Activated CD8-positive, alpha-beta memory T cell treated with anti-CD3 and anti-CD28 coated beads, Interleukin-2, amount 50 U/mL, for 24 hours (primary cell): Measurements from ENCODE around the gene PDCD6IP.
"Not testable (repeated sequence)": the region's sequence is repeated elsewhere in the genome, so short reads cannot be mapped to it uniquely, and the experiment has no call there.

Experiments used
- DNase-seq: peaks from one replicate; pipeline ENCODE4 v3.0.0-alpha.2; 2020; ENCODE audit errors: extremely low read depth

PDCD6IP gene

DNA sequence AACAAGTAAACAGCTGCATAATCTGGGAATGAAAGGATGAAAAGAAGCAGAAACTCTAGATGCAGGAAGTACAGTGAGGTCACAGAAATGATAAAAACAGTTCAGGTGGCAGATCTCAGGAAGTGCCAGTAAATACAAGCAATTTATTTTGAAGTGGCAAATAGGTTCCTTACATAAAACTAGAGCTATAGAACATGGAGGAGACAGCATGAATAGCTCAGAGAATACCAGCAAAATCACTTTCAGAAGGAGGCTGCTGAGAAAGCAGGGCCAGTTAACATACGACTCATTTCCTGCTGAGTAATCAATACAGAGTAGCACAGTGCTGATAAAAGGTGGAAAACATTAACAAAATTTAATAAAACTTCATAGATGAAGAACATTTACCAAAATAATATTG is 57.0 kb downstream of the PDCD6IP start:
- DNase-seq = not testable (repeated sequence)

DNA sequence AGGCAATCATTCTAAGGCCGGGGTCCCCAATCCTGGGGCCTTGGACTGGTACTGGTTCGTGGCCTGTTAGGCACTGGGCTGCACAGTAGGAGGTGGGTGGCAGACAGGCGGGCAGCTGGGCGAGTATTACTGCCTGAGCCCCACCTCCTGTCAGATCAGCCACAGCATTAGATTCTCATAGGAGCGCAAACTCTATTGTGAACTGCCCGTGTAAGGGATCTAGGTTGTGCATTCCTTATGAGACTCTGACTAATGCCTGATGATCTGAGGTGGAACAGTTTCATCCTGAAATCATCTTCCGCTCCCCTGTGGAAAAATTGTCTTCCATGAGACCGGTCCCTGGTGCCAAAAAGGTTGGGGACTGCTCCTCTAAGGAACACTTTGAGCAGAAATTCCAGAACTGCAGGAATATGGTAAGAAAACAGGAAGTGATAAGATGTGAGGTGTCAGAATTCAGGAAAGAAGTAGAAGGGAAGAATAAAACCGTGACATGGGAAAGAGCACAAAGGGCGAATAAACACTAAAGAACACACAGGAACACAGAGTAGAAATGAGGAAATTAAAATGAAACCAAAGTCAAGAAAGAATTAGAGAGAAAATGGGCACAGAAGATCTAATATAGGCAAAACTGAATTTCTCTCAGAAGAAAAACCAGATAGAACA is 57.6 kb downstream of the PDCD6IP start:
- DNase-seq = no peak

DNA sequence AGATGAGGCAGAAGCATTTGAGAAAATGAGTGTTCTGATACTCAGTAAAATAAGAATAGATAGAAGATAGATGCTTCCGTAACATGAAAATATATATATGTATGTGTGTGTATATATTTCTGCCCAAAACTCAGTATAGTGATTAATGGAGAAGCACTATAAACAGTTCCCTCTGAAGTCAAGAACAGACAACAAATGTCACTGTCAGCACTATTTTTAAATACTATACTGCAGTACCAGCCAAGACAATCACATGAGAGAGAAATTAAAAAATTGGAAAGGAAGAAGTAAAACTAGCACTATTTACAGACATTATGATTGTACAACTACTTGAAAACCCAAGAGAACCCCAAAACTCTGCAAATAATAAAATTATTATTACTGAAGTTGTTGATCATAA is 59.3 kb downstream of the PDCD6IP start:
- not testable (repeated sequence) for DNase-seq

- no peak for DNase-seq
Observed at GRCh38 chr3:33858131-33858530, 59.7 kb downstream of the PDCD6IP start.

GRCh38 chr3:33860373-33861050 is 62.1 kb downstream of the PDCD6IP start:
- DNase-seq = no peak

DNA sequence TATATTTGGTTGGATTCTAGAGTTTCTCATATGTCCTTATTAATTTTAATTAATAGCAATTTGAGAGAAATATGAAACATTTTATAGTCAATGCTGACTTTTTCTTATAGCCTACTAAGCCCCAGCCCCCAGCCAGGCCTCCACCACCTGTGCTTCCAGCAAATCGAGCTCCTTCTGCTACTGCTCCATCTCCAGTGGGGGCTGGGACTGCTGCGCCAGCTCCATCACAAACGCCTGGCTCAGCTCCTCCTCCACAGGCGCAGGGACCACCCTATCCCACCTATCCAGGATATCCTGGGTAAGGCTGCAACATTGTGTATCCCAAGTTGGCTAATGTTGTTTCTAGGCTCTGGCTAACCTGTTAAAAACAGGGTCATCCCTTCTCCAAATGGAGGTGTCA is 66.7 kb downstream of the PDCD6IP start:
- no peak for DNase-seq

DNA sequence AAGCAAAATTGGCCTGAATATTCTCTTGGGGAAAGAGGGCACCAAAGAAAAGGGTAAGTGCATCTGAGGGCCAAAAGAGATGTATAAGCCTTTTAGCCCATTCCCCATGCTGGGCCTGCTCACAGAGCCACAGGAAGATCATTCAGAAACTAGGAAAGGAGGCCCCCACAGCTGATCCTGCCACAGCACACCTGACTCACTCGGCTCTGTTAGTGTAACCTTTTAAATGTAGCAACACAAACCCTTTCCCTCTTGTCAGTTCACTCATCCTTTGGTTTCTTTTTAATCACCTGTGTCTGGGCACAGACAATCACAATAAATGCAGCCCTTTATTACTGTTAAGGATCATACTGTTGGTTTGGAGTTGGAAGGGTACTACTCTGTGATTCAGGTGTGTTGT is 69.9 kb downstream of the PDCD6IP start:
- DNase-seq = no peak

GRCh38 chr3:33869977-33870376 is 71.5 kb downstream of the PDCD6IP start:
- no peak for DNase-seq

DNA sequence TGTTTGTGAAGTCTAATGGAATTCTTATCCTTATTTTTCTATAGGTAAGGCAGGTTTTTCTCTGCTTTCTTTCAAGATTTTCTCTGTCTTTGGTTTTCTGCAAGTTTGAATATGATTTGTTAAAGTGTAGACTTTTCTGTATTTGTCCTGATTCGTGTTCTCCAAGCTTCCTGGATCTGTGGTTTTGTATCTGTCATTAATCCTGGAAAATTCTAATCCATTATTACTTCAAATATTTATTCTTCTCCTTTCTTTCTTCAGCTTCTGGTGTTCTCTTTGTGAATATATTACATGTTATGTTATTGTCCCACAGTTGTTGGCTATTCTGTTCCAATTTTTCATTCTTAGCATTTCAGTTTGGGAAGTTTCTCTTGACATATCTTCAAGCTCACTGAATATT is 76.4 kb downstream of the PDCD6IP start:
- no peak for DNase-seq

DNA sequence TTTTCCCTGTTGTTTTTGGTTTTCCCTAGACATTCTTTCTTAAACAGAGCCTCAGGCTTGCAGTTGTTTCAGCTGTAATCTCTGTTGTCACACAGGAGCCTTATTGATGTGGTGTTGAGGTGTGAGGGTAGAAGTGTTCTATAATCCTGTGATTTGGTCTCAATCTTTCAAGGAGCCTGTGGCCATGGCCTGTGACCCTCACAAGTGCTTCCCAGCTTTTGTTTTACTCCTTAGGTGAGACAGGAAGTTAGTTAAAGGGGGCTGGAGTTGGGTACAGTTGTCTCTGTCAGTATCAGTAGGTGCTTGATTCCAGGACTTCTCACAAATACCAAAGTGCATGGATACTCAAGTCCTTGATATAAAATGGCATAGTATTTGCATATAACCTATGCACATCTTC is 77.2 kb downstream of the PDCD6IP start:
- DNase-seq = no peak

- DNase-seq = no peak
Observed at GRCh38 chr3:33877187-33877586, 78.8 kb downstream of the PDCD6IP start.

DNA sequence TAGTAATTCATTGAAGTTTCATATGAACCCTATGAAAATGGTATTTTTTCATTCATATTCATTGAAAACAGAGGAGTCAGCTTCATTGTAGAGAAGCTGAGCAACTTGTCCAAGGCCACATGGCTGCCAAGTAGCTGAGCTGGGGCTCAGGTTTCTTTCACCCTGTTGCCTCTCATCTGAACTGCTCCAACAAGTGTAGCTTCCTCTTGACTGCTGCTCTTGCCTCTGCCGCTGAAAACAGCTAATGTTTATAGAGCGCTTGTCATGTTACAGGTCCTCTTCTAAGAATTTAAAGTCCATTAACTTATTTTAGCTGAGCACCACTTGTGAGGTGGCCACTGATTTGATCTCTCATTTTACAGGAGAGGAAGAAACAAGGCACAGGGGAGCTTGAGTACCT is 81.1 kb downstream of the PDCD6IP start:
- DNase-seq = no peak

DNA sequence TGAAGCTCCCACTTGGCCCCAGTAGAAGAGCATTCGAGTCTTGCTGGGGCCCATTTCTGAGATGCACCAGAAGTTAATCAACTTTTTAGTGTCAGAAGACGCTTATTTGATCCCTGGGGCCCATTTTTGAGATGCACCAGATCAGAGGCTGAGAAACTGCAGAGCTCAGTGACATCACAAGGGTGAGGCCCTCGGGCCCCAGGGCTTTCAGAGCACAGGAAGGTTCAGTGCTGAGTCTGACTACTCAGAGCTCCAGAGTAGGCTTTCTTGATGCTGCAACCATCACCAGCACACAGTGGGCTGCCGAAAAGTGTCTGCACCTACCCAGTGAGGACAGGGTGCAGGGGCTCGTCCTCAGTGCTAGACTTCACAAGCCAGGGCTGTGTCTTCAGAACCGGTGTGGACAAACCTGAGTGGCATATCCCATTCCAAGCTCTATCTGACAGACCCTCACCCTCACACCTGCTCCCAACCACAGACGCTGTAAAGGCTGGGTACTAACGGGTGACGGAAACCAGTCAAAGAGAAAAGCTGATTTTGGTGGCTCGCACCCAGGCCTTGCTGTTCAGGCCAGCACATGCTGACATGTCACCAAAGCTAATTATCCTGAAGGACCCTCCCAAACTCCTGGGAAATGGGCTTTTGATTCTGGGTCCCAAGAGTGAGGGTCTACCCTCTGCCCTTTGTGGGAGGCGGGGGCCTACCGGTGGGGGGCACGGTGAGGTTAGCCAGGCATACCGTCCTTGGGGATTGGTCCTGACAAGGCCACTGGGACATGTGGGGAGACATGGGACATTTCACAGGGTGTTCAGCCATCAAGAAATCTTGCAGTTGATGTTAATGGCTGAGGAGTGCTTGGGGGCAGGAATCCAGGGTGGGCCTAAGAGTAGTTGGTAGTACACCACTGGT is 83.0 kb downstream of the PDCD6IP start:
- no peak for DNase-seq

DNA sequence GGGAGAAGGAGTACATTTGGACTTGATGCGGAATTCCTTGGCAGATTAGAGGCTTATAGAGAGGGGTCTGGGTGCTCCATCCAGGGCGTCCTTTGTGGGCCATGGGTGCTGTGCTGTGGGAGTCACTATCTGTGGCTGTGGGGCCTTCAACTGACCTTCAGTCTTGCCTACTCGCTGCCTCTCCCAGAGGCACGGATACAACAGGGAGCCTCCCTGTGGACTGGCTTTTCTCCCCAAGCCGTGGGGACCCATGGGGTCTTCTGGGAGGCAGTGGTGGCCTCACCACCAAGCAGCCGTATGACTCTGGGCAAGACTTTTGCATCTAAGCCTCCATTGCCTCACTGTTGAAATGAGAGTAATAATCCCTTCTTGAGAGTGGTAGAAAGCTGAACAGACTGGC is 83.9 kb downstream of the PDCD6IP start:
- no peak for DNase-seq

DNA sequence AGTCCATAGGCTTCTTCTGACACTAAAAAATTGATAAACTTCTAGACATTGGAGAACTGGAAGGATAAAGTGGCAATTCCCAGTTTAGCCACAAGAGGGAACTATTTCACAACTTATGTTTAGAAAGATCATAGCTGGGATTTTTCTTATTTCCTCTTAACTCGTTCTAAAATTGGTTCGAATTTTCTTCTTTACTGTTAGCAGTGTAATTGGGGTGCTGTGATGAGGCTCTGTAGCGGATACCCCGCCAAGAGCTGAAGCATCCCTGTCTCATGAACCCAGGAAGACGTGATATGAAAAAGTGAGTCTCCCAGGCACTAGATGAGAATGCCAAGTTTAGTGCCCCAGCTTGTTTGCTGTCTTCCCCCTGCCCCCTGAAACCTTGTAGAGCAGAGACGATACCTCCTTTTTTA is 85.1 kb downstream of the PDCD6IP start:
- DNase-seq = no peak

GRCh38 chr3:33883951-33884561 is 85.6 kb downstream of the PDCD6IP start:
- DNase-seq = no peak

DNA sequence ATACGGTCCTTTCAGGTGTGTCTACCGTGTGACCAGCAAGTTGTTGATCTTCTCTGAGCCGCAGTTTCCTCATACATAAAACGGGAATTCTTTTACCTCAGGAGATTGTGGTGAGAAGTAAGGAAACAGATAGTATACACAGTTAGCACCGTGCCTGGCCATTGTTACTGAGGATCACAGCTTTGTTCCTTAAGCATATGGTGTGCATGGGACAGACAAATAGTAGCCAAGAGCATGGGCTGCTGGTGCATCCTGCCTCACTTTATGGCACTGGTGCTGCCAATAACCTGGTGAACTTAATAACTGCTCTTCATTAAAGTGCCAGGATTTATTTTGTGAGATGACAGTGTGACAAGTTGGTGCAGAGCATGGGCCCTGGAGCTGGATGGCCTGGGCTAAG is 86.3 kb downstream of the PDCD6IP start:
- DNase-seq = no peak

GRCh38 chr3:33885496-33885895 is 87.1 kb downstream of the PDCD6IP start:
- DNase-seq = no peak

GRCh38 chr3:33886015-33886414 is 87.6 kb downstream of the PDCD6IP start:
- no peak for DNase-seq

GRCh38 chr3:33887478-33887877 is 89.0 kb downstream of the PDCD6IP start:
- DNase-seq = no peak

DNA sequence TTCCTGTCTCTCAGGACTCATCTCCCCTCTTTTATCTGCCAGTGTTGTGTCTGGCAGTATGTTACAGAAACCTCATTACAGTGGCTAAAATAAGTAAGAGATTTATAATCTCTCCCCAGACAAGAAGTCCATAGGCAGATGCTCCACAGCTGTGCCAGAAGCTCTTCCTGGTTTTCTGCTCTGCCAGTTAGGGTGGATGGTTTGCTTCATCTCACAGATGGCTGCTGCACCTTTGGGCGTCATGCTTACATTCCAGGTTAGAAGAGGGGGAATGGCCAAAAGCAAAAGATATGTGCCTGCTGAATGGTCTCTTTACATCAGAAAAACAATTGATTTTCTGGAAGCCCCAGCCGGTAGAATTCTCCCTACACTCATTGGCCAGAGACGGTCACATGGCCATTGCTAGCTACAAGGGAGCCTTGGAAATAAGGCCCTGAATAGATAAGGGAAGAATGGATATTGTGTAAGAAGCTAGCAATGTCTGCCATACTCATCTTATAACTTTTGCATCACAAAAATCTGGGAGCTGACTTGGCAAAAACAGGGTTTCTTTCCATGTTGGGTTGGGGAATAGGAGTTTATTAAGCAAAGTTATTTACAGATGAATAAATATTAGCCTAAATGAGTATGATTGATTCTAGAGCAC is 91.1 kb downstream of the PDCD6IP start:
- no peak for DNase-seq

DNA sequence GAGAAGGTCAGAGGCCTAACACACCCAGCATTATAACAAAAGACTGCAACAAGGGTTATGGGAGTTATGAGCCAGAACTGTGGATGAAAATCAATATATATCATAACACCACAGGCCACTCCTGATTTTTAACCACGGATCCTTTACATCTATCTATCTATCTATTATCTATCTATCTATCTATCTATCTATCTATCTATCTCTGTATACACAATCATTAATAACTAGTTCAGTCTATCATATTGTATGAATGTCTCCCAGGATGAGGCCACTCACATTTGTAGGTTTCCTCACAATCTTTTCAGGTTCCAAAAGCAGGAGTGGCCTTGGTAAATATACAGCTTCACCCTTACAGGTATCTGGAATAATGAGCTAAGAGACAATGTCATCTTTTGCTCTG is 94.2 kb downstream of the PDCD6IP start:
- DNase-seq = no peak
